Measurements from ENCODE around the gene SLC46A1.

DNA sequence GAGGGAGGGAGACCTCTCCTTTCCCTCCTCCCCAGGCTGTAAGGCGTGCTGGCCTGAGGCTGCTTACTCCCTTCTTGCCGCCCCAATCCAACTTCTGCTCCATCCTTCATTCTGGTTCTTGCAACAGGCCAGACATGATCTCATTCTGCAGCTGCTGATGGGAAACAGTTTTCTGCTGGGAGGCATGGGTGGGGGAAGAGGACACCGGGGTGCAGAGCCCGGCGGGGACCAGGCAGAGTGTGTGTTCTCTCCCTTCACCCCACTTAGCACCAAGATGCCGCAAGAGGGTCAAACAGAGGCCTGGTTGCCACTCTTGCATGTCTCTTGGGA is 33.1 kb downstream of the SLC46A1 start:
- TF ChIP-seq, protein P1, sequence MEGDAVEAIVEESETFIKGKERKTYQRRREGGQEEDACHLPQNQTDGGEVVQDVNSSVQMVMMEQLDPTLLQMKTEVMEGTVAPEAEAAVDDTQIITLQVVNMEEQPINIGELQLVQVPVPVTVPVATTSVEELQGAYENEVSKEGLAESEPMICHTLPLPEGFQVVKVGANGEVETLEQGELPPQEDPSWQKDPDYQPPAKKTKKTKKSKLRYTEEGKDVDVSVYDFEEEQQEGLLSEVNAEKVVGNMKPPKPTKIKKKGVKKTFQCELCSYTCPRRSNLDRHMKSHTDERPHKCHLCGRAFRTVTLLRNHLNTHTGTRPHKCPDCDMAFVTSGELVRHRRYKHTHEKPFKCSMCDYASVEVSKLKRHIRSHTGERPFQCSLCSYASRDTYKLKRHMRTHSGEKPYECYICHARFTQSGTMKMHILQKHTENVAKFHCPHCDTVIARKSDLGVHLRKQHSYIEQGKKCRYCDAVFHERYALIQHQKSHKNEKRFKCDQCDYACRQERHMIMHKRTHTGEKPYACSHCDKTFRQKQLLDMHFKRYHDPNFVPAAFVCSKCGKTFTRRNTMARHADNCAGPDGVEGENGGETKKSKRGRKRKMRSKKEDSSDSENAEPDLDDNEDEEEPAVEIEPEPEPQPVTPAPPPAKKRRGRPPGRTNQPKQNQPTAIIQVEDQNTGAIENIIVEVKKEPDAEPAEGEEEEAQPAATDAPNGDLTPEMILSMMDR (IDR thresholded peaks at IDR 0.05): no peak
- no peak for TF ChIP-seq POLR2A (IDR thresholded peaks at IDR 0.05)

All from heart left ventricle (tissue), 13 donors.